ENCODE measurements around the gene MRPL12. TPM values are rescaled to one million over a fixed set of nuclear protein-coding genes. Genes with fewer than 3 reads are reported as not detected.

MRPL12 gene
- total and polyA plus RNA-seq, 2 of the 8 experiments (the other 6 are each of a cell fraction or from before 2014, with no cell fraction given): 120 to 141 TPM

DNA sequence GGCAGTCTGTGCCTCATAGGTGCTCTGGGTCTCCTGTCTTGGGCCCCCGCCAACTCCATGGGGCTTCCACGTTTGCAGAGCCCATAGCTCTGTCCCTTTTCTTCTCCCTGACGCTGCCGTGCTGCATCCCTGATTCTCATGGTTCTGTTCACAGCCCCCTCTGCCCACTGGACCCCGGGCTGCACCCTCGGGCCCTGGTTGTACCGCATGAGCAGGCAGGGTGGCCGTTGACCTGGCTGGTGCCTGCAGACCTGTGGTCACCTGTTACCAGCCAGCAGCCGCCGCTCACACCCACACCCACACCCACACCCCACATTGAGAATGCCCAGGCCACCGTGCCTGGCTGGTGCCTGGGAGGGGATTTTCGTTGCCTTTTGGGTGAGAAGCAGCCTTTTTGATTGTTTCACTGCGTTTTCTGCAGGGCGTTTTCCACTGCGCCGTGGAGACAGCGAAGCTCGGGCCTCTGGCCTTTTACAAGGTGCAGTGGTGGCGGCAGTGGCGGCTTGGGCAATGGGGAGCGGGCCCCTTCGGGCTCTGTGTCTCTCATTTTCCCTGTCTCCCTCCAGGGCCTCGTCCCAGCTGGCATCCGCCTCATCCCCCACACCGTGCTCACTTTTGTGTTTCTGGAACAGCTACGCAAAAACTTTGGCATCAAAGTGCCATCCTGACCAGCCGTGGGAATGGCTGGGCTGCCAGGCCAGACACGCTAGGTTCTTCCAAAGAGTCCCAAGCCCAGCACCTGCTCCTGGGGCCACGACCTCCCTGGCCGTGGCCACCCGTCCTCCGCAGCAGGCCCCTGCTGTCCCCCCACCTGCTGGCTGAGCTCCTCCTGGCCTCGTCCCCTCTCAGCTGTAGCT is 16.5 kb downstream of the MRPL12 start:
- Histone ChIP-seq H2BK120ac (replicated peaks; ENCODE audit: low read depth, low read length) (no peak overlapping the region), H3K4me1 (replicated peaks in 1 of 4; ENCODE audit: control insufficient read depth in 3 of 4, insufficient read depth in 4 of 4, low read length in 3 of 4) (peaks cover 0 to 10% (median 3%) of the 10 kb centered on the region in 4 experiments; a peak in 5 of 7 replicates), H3K27ac (ENCODE audit: low read depth, low read length) (no peak overlapping the region), H4K5ac (ENCODE audit: insufficient read length, low read depth, low read length) (no peak overlapping the region), H2BK15ac (ENCODE audit: low read length) (no peak overlapping the region), H3K4me2 (ENCODE audit: insufficient read depth in 1 of 2, low read depth in 2 of 2, low read length in 2 of 2) (no peak overlapping the region), H3K4me3 (ENCODE audit: extremely low read depth in 1 of 4, insufficient read depth in 2 of 4, low read depth in 3 of 4, low read length in 4 of 4) (no peak overlapping the region), H3K23ac (ENCODE audit: insufficient read length) (no peak overlapping the region), H4K20me1 (replicated peaks in 1 of 2; ENCODE audit: control insufficient read depth in 1 of 2, insufficient read depth in 2 of 2, low read length in 2 of 2) (peaks cover 0 to 3% of the 10 kb centered on the region in 2 experiments), H3K9me3 (ENCODE audit: insufficient read depth in 2 of 2, low read depth in 1 of 2, low read length in 1 of 2) (no peaks in the 10 kb centered on the region), H3K79me1 (ENCODE audit: low read depth, low read length) (peaks cover 4% of the 10 kb centered on the region; the same call in 1 of the 2 replicates), H3K9ac (replicated peaks in 1 of 4; ENCODE audit: extremely low read depth in 1 of 4, low read depth in 3 of 4, low read length in 3 of 4) (no peak overlapping the region), H3K23me2 (ENCODE audit: low read depth, low read length) (no peaks in the 10 kb centered on the region), H2AK5ac (ENCODE audit: low read depth, low read length) (no peak overlapping the region), H2BK12ac (ENCODE audit: low read depth, low read length) (no peak overlapping the region), H4K91ac (replicated peaks; ENCODE audit: insufficient read length, low read length) (no peak overlapping the region), H4K8ac (ENCODE audit: extremely low read depth, insufficient read depth, low read length) (no peak overlapping the region), H3K36me3 (ENCODE audit: control insufficient read depth in 2 of 4, insufficient read depth in 4 of 4, low read length in 3 of 4) (peaks cover 0 to 9% (median 0%) of the 10 kb centered on the region in 4 experiments; a peak in 3 of 8 replicates), H3K14ac (ENCODE audit: insufficient read length) (no peak overlapping the region), H2AFZ (ENCODE audit: low read length) (no peak overlapping the region), H3K4ac (replicated peaks; ENCODE audit: insufficient read length, low read depth, low read length) (no peak overlapping the region), H3K27me3 (replicated peaks in 1 of 4; ENCODE audit: control insufficient read depth in 3 of 4, extremely low read depth in 1 of 4, insufficient read depth in 3 of 4, low read length in 3 of 4) (no peaks in the 10 kb centered on the region), H3K79me2 (ENCODE audit: control insufficient read depth in 1 of 2, insufficient read depth in 2 of 2, low read length in 2 of 2) (no peaks in the 10 kb centered on the region), H2BK20ac (ENCODE audit: low read length) (no peak overlapping the region), H3K18ac (ENCODE audit: extremely low read depth, low read length) (no peak overlapping the region), H3K56ac (replicated peaks; ENCODE audit: insufficient read length, low read depth, low read length) (no peak overlapping the region), H2BK5ac (ENCODE audit: low read depth, low read length) (no peak overlapping the region; the same call in 1 of the 2 replicates)
- FAIRE-seq (no peak), DNase-seq (ENCODE audit: low read depth in 1 of 2, low spot score in 2 of 2) (no peak)
- ChIA-PET CTCF (ENCODE audit: partially characterized antibody) (interaction anchor here (0.9 to 3.6 kb wide), 5 partner anchors 14 to 106 kb away, joined by 3 to 14 read pairs (median 3); no protein-coding TSS in a partner anchor), POLR2A (ENCODE audit: partially characterized antibody) (interaction anchor here (0.7 to 25.9 kb wide), 3 partner anchors 11 to 136 kb away, joined by 3 to 348 read pairs (median 5); partner anchors contain the start of genes MRPL12 and SLC25A10)
- TF ChIP-seq JUND (IDR thresholded peaks at IDR 0.05; ENCODE audit: low read length) (no peak), CREB1 (IDR thresholded peaks at IDR 0.05) (no peak), NRF1 (IDR thresholded peaks at IDR 0.05; ENCODE audit: low read depth, low read length) (no peak), CBX8 (IDR thresholded peaks at IDR 0.05; ENCODE audit: borderline replicate concordance, low read depth, low read length) (no peak), BCL11A (IDR thresholded peaks at IDR 0.05; ENCODE audit: low read depth in 2 of 2, low read length in 2 of 2) (no peak), POLR2A (IDR thresholded peaks at IDR 0.05; ENCODE audit: control extremely low read depth in 1 of 2, low read depth in 2 of 2, low read length in 2 of 2) (no peak), CHD1 (IDR thresholded peaks at IDR 0.05; ENCODE audit: low read depth, low read length) (no peak), TAF7 (optimal IDR thresholded peaks at IDR 0.05; ENCODE audit: borderline replicate concordance, low read depth, low read length) (no peak)
- TF ChIP-seq, protein P1, sequence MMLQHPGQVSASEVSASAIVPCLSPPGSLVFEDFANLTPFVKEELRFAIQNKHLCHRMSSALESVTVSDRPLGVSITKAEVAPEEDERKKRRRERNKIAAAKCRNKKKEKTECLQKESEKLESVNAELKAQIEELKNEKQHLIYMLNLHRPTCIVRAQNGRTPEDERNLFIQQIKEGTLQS (IDR thresholded peaks at IDR 0.05; ENCODE audit: insufficient read depth, low read depth, low read length): no peak
- WGBS, 2 experiments (ENCODE audit: extremely low coverage in 1 of 2, insufficient coverage in 1 of 2, insufficient read length in 1 of 2, insufficient replicate concordance in 2 of 2, low coverage in 1 of 2, low lambda C conversion rate in 2 of 2, missing lambda C conversion rate in 1 of 2): 95% methylated on average over 31 of the region's 33 CpGs; no CpG with 5 or more reads in 1 of the 2 experiments
